ENCODE data around the gene MMADHC.

MMADHC gene

DNA sequence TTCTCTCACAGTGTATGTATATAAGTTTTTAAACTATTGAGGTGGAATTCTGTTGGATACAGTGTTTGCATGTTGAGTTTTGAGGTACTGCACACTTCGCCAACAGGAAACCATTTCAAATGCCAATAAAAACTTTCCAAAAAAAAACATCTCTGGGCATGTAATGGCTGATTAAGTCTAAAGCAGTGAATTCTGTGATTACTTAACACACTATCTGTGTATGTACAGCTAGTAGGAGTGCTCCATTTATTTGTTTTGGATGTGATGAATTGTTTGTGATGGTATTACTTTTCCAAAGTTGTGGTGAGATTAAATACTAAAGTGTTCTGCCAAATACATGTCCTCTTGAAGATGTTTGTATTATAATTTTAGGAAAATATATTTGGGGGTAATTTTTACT lies 31.1 kb downstream of the MMADHC start:
- no peak for DNase-seq (ENCODE audit: low spot score)

DNA sequence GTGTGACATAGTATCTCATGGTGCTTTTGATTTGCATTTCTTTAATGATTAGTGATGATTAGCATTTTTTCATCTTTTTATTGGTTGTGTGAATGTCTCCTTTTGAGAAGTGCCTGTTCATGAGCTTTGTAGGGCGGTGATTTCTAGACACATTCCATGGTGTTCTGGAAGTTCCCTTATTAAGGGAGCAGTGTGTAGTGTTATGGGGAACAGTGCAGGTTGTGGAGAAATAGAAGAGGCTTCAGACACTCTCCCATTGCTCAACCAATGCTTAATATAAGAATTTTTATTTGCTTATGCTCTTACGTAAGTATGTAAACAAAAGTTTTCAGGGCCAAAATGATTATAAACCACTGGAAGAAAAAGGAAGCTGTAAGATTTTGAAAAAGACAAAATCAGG lies 34.7 kb downstream of the MMADHC start:
- DNase-seq (ENCODE audit: low spot score) = no peak

DNA sequence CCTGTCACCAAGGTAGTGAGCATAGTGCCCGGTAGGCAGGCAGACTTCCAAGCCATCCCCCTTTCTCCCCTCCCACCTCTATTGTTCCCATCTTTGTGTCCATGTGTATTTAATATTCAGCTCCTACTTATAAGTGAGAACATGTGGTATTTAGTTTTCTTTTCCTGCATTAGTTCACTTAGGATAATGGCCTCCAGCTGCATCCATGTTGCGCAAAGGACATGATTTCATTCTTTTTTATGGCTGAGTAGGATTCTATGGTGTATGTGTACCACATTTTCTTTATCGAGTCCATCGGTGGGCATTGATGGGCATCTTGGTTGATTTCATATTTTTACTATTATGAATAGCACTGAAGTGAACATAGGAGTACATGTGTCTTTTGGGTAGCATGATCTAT lies 35.3 kb downstream of the MMADHC start:
- no peak for DNase-seq (ENCODE audit: low spot score)

DNA sequence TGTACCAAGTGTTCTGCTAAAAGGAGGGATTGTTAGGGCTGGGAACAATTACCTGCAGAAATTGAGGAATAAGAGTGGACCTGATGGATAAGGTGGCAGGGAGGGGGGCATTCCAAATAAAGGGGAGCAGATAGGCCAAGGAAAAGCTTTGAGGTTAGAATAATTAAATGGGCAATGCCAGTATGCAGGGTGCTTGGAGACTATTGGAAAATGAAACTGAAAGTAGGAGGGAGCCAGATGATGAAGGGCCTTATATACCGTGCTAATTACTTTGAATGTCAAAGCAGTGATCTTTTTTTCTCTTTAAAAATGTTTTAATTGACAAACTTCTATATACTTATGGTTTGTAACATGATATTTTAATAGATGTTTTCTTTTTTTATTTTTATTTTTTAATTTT lies 42.9 kb downstream of the MMADHC start:
- DNase-seq (ENCODE audit: low spot score) = no peak

DNA sequence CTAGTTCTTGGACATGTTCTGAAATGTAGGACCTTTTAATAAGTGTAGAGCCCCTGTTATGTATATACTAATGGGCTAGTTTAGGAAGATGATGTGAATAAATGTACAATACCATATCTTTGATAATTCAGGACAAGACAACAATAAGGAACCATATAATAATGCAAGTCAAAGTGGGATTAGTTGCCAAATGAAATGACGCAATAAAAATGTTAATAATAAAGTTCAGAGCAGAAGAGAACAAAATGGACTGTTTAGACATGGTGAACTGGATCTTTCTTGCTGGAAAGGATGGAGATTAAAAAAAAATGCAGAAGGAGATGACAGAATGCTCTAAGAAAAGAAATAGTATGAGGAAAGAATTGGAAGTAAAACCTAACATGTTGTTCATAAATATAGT lies 43.7 kb downstream of the MMADHC start:
- no peak for DNase-seq (ENCODE audit: low spot score)

DNA sequence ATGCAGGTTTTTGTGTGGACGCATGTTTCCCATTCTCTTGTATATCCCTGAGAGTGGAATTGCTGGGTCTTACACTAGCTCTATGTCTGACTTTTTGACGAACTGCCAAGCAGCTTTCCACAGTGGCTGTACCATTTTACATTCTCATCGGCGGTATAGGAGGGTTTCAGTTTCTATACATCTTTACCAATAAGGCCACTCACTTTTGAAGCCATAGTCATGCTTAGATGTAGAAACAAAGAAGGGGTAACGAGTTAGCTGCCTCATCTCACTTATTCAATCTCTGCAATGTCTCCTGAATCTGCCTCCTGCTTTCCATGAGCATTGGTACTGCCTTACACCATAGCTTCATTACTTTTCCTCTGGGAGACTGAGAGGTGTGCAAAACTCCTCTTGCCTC lies 47.4 kb downstream of the MMADHC start:
- DNase-seq (ENCODE audit: low spot score) = no peak

DNA sequence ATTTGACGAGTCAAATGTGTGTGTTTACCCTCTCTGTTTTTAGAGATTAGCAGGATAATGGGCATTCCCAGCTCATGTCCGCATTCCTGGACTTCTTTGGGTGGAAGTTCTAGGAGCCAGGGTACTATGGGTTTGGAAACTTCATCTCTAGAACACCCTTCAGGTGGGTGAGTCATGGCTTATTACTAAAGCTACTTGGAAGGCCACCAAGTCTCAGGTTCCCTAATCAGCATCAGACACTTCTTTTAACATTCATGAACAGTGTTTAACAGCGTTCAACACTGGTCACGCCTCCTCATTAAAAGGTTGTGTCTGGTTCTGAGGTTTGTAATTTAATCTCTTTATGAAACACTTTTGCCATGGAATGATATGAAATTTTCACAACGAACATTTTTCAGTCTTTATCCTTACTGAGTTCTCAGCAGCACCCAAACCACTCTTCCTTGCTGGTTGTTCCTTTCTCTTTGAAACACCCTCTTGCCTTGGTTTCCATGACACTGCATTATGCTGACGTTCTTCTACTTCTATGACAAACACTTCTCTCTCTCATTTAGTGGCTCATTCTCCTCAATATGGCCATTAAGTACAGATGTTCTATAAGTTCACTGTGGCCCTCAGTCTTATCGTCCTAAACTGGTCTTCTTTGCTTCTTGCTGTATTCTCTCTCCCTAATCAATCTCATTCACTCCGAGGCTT lies 49.3 kb downstream of the MMADHC start:
- DNase-seq (ENCODE audit: low spot score) = no peak

DNA sequence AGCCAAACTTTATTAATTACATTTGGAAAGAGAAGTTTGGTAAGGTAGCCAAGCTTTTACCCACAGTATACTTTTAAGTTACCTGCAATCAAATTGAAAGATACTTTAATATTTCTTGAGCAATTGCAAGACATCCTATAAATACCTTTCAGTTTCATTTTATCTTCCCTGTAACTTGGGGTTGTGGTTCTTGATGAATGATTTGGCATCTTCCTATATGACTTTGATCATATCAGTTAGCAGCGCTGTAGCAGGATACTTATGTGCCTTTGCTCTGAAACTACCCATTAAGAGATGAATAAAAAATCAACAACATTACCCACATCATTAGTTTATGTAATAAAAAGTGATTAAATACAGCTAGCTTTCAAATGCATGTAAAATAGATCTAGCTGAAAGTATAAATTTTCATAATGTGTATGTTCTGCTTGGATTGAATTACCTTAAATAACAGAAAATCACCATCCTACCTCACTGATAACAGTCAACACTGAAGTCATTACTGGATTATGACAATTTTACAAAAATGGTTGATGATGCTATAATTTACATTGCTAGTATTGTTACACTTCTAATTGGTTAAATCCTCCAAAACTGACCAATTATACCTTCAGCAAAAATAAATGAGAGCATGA lies 50.4 kb downstream of the MMADHC start:
- no peak for DNase-seq (ENCODE audit: low spot score)

DNA sequence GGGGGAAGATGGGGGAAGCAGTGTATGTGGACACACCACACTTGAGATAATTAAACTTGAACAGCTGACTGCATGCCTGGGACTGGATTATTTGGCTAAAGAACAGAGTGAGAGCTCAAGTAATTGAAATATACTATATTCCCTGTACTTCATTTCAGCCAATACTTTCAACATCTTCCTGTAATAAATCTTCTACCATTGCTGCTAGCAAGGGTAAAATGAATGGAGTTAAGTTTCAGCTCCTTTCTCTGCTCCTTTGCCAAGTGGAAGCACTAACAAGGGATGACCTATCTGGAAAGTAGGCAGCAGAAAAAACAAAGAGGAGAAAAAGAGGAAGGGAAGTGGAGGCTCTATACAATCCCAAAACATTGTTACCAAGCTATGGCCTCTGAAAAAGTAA lies 50.9 kb downstream of the MMADHC start:
- DNase-seq (ENCODE audit: low spot score) = no peak

DNA sequence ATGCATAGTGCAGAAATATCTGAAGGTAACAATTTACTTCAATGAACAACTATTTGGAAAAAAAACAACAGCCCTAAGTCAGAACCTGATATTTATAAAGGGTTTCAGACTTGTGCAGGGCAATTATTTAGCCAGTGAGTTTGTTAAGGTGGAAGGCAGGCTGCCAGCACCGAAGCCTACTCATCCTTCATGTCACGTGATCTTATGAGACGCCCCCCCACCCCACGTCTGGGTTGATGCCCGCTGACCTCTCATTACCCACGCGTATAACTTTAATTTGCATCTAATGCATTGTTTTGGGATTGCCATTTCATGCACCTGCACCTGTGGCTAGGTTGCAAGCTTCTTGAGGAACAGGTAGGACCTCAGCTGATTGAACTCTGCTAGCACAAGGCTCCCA lies 52.9 kb downstream of the MMADHC start:
- no peak for DNase-seq (ENCODE audit: low spot score)

DNA sequence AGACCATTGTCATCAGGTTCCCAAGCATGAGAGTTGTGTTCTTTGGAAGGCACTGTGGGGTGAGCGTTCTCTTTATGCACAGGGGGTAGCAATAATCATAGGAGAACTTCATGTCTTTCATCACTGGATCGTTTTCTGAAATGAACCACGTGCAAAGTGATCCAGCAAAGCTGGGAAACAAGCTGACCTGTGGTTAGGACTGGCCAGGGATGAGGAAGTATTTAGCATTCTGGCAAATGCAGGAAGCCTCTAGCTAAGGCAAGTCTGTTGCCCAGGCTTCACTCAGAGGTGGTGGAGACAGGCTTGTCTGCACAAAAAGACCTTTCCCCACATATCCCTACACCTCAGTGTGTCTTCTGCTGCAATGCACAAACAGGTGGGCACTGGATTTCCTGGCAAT lies 58.6 kb downstream of the MMADHC start:
- DNase-seq (ENCODE audit: low spot score) = no peak

DNA sequence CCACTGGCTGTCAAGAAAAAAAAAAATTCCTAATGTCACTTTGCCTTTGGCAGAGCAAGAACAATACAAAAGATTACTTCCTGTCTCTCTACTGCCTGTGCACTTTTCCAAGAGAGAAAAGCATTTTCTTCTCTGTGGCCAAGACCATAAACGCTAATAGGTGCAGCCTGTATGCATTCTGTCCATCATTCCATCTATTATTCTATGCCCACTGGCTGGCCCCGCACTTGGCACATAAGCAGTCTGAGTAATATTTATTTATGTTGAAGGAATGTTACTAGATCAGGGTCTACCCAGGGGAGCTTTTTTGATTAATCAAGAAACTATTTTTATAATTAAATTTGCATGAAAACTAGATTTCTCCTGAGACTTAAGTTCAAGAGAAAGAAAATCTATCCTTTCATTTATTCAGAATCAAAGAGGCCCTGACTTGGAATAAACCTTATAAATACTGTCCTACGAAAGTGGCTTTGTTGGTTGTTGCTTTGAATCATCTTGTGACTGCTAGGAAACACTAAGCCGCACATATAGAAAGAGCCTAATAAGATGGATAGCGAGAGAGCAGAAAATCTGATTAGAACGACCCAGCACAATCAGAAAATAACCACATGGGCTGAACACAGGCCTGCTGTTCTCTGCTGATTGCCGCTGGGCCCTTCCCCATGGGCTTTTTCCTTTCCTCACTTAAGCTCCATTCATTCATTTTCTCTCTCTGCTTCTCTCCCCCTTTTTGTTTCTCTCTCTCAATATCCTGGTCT lies 59.4 kb downstream of the MMADHC start:
- no peak for DNase-seq (ENCODE audit: low spot score)

DNA sequence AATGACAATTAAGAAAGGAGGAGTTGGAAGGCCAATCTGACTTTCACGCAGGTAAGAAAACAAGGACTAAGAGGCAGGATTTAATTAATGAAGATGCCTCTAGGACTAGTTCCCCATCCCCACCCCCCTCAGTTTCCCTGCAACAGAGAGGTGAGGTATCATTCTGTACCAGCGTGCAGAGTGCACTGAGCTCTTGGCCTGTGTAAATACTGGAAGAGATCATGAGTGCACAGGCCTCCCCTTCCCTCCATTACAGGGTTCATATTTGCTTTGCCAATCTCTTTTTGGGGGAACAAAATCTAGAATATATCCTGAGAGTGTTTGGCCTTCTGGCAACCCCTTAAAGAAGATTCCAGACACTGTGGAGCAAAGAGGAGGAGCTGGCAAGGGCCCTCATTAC lies 60.9 kb downstream of the MMADHC start:
- DNase-seq (ENCODE audit: low spot score) = no peak

DNA sequence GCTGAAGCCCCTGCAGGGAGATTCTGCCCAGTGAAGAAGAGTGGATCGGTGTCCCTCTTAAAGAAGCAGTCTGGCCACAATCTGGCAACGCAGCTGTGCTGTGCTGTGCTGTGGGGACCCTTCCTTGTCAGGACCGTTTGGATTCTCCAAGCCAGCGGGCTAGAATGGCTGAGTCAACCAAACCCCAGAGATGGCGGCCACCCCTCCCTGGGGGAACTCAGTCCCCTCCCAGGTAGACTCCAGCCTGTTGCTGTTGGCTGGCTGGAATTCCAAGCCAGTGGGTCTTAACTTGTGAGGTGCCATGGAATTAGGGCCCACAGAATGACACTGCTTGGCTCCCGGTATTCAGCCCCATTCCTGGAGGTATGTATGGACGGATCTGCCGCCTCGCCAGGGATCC lies 62.3 kb downstream of the MMADHC start:
- DNase-seq (ENCODE audit: low spot score) = no peak

Measured in AG20443 (cell line).